GM21447 (cell line): ENCODE measurements around the gene ZNF469.

ENCODE experiments used
- ATAC-seq: cut with Tn5 transposase; IDR thresholded peaks from one replicate; pipeline ENCODE4 v1.9.1; 2021; ENCODE audit not compliant: unreplicated experiment

The ZNF469 gene, protein sequence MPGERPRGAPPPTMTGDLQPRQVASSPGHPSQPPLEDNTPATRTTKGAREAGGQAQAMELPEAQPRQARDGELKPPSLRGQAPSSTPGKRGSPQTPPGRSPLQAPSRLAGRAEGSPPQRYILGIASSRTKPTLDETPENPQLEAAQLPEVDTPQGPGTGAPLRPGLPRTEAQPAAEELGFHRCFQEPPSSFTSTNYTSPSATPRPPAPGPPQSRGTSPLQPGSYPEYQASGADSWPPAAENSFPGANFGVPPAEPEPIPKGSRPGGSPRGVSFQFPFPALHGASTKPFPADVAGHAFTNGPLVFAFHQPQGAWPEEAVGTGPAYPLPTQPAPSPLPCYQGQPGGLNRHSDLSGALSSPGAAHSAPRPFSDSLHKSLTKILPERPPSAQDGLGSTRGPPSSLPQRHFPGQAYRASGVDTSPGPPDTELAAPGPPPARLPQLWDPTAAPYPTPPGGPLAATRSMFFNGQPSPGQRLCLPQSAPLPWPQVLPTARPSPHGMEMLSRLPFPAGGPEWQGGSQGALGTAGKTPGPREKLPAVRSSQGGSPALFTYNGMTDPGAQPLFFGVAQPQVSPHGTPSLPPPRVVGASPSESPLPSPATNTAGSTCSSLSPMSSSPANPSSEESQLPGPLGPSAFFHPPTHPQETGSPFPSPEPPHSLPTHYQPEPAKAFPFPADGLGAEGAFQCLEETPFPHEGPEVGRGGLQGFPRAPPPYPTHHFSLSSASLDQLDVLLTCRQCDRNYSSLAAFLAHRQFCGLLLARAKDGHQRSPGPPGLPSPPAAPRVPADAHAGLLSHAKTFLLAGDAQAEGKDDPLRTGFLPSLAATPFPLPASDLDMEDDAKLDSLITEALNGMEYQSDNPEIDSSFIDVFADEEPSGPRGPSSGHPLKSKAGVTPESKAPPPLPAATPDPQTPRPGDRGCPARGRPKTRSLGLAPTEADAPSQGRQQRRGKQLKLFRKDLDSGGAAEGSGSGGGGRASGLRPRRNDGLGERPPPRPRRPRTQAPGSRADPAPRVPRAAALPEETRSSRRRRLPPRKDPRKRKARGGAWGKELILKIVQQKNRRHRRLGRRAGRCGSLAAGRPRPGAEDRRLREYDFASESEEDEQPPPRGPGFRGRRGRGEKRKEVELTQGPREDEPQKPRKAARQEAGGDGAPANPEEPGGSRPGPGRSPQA (N-terminal part only)

GRCh38 chr16:88382491-88383400 lies at the start of gene ZNF469:
Gene ZNF469 (plus strand): TSS chr16:88382959. CDS start chr16:88427471, 44,512 bp downstream.
- no peak for ATAC-seq

GRCh38 chr16:88333848-88334777 lies 48.6 kb upstream of the ZNF469 start:
- ATAC-seq: no peak

GRCh38 chr16:88334778-88335720 lies 47.7 kb upstream of the ZNF469 start:
- ATAC-seq: no peak

- no peak for ATAC-seq
These were observed 45.7 kb upstream of the ZNF469 start for GRCh38 chr16:88337021-88337420.

GRCh38 chr16:88337538-88337937 lies 45.2 kb upstream of the ZNF469 start:
- ATAC-seq: no peak

DNA sequence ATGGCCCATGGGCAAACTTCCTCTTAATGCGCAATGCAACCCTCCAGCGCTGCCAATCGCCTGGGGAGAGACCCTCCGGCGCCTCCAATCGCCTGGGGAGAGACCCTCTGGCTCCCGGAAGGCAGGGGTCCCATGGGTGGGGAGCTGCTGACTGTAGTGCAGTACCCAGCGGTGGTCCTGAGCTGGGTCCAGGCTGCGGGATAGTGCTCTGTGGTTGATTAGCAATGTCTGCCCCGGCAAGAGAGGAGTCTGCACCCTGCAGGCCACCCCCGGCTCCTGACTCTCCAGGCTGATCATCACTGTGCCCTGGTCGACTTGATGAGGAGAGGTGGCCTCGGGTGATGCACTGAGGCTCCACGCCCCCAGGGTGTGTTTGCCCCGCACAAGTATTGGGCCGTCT lies 44.6 kb upstream of the ZNF469 start:
- no peak for ATAC-seq

- ATAC-seq: no peak
These were observed 43.9 kb upstream of the ZNF469 start for GRCh38 chr16:88338896-88339295.

DNA sequence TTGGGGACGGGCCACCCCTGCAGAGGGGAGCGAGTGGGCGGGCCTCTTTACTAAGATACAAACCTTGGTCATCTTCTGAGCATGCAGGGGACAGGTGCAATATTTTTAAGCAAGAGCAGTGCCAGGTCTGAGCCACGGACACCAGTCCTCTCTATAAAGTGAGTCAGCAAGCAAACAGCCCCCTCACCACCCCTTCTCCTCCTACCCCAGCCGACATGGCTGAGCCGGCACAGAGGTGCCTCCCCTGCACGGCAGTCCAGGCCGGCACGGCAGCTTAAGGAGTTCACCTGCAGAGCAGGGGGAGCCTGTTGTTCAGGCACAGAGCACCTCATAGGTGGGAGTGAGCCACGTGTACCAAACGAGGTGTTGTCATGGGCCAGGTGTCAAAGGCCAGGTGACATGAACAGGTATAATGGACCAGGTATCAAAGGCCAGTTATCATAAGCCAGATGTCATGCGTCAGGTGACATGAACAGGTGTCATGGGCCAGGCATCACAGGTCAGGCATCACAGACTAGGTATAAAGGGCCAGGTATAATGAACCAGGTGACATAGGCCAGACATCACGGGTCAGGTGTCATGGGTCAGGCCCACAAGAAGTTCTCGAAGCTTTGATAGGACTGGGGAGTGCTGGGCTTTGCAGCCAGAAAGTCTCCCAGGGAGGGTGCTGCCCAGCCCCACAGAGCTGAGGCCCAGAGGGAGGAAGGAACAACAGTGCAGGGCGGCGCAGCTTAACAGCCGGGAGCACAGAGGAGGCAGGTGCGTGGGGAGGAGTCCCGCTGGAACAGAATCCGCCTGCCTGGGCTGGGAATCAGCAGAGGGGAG lies 42.6 kb upstream of the ZNF469 start:
- no peak for ATAC-seq

DNA sequence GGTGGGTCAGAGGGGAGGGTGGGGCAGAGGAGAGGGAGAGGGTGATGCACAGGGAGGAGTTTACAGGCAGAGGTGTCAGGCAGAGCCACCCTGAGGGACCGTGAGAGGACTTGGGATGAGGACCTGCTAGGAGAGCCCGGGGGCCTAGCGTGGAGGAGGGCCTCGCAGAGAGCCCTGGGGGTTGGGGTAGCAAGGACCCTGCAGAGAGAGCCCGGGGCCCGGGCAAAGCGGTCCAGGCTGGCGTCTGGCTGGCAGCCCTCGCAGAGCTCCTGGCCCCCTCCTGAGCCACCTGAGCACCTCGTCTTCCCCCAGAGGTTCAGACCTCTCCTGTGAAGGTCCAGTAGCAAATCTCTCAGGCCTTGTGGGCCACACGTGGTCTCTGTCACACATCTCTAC lies 42.0 kb upstream of the ZNF469 start:
- no peak for ATAC-seq

- ATAC-seq: no peak
These were observed 41.0 kb upstream of the ZNF469 start for GRCh38 chr16:88341551-88342290.

- ATAC-seq: no peak
These were observed 40.3 kb upstream of the ZNF469 start for GRCh38 chr16:88342491-88342890.

DNA sequence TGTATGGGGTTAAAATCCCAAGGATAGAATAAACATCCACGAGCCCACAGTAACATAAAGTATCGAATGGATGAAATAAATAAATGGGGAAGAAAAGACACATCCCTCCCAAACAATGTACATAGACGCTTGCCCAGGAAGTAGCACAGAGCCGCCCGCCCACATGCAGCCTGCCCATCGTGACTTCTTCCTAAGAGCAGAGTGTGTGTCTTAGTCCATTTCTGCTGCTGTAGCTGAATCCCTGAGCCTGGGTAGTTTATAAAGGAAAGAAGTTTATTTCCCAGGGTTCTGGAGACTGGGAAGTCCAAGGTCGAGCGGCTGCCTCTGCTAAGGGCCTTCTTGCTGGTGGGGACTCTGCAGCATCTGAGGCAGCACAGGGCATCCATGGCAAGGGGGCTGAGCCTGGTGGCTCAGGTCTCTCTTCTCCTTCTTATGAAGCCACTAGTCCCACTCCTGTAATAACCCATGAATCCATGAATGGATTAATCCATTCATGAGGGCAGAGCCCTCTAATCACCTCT lies 39.4 kb upstream of the ZNF469 start:
- ATAC-seq: no peak

- no peak for ATAC-seq
These were observed 38.2 kb upstream of the ZNF469 start for GRCh38 chr16:88344411-88345030.

DNA sequence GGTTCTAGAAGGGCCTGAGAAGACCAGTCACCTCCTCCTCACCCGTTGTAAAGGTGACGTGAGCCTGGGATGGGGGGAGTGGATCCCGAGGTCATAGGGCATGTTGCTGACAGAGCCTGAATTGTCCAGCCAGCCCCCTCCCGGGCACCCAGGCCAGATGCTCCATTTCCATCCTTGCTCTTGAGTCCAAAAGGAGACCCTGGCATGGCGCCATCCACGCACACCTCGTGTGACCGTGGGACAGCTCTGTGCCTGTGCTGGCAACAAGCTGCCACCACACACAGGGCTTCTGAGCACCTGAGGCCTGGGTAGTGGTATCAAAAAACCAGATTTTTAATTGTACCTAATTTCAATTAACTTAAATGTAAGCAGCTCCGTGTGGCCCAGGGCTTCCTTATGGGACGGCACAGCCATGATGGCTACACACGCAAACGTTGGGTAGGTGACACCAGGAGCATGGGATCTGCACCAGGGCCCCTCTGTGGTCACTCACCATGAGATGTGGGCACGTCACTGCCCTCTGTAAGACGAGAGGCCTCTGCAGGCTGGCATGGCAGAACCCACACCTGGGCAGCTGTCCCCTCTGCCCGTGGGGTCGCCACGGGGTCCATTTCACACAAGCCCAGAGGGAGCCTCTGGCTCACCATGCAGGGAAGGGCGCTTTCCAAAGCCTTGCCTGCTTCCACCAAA lies 37.6 kb upstream of the ZNF469 start:
- ATAC-seq: no peak
